GM23338 (cell line): ENCODE data around the gene GLP1R.

Experiments used
- CREB1 ChIP-seq: fragments of 250-450 bp; sonication (Bioruptor Pico); IDR thresholded peaks from 2 replicates; pipeline ENCODE4 v1.5.0; 2020; ENCODE audit warnings: low read depth, mild to moderate bottlenecking, moderate library complexity
- EZH2 ChIP-seq: fragments of 200-600 bp; sonication (generic); IDR thresholded peaks from one replicate; pipeline ENCODE4 v1.8.0; 2017; ENCODE audit warnings: antibody characterized with exemption, mild to moderate bottlenecking, low read depth; ENCODE audit not compliant: unreplicated experiment
- EZH2phosphoT487 ChIP-seq: fragments of 200-600 bp; sonication (generic); IDR thresholded peaks from one replicate; pipeline ENCODE4 v1.8.1; 2018; ENCODE audit warnings: antibody characterized with exemption; ENCODE audit not compliant: unreplicated experiment
- JUNB ChIP-seq: IDR thresholded peaks from one replicate; pipeline ENCODE4 v1.6.1; 2016; ENCODE audit warnings: antibody characterized with exemption; ENCODE audit not compliant: unreplicated experiment
- NANOG ChIP-seq: IDR thresholded peaks from 2 replicates; pipeline ENCODE4 v1.6.1; 2016; ENCODE audit warnings: antibody characterized with exemption, borderline replicate concordance
- POLR2AphosphoS5 ChIP-seq: IDR thresholded peaks from 2 replicates; pipeline ENCODE4 v1.6.1; 2016; ENCODE audit warnings: antibody characterized with exemption, low read depth
- STAT1 ChIP-seq: IDR thresholded peaks from one replicate; pipeline ENCODE4 v1.6.1; 2016; ENCODE audit warnings: antibody characterized with exemption; ENCODE audit not compliant: unreplicated experiment
- ZNF114 ChIP-seq: fragments of 250-450 bp; sonication (Bioruptor Pico); IDR thresholded peaks from 2 replicates; pipeline ENCODE4 v1.5.0; 2020; ENCODE audit warnings: mild to moderate bottlenecking, moderate library complexity
- ZNF331 ChIP-seq: fragments of 250-450 bp; sonication (Bioruptor Pico); IDR thresholded peaks from 2 replicates; pipeline ENCODE4 v1.5.0; 2020; ENCODE audit warnings: low read depth, mild to moderate bottlenecking, moderate library complexity
- TF ChIP-seq, protein P1 (sequence below), 2 experiments: fragments of 200-600 bp in 1 of 2; sonication (generic) in 1 of 2; conservative IDR thresholded peaks; 2 replicates each; pipeline versions ENCODE4 v1.5.1 to v1.6.1; 2016 to 2017; ENCODE audit warnings: antibody characterized with exemption in 2 of 2, low read depth in 2 of 2, mild to moderate bottlenecking in 2 of 2, moderate library complexity in 1 of 2
- TF ChIP-seq, protein P2 (sequence below): IDR thresholded peaks from one replicate; pipeline ENCODE4 v1.6.1; 2018; ENCODE audit warnings: antibody characterized with exemption; ENCODE audit not compliant: unreplicated experiment
- TF ChIP-seq, protein P3 (sequence below): IDR thresholded peaks from 2 replicates; pipeline ENCODE4 v1.6.1; 2016; ENCODE audit warnings: antibody characterized with exemption
- TF ChIP-seq, protein P4 (sequence below): fragments of 250-450 bp; sonication (Bioruptor Pico); IDR thresholded peaks from 2 replicates; pipeline ENCODE4 v1.5.0; 2020; ENCODE audit warnings: mild to moderate bottlenecking, moderate library complexity

DNA sequence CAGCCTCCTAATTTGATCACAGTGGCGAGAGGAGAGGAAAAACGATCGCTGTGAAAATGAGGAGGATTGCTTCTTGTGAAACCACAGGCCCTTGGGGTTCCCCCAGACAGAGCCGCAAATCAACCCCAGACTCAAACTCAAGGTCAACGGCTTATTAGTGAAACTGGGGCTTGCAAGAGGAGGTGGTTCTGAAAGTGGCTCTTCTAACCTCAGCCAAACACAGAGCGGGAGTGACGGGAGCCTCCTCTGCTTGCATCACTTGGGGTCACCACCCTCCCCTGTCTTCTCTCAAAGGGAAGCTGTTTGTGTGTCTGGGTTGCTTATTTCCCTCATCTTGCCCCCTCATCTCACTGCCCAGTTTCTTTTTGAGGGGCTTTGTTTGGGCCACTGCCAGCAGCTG is 37.7 kb downstream of the GLP1R start:
- TF ChIP-seq, protein P1, sequence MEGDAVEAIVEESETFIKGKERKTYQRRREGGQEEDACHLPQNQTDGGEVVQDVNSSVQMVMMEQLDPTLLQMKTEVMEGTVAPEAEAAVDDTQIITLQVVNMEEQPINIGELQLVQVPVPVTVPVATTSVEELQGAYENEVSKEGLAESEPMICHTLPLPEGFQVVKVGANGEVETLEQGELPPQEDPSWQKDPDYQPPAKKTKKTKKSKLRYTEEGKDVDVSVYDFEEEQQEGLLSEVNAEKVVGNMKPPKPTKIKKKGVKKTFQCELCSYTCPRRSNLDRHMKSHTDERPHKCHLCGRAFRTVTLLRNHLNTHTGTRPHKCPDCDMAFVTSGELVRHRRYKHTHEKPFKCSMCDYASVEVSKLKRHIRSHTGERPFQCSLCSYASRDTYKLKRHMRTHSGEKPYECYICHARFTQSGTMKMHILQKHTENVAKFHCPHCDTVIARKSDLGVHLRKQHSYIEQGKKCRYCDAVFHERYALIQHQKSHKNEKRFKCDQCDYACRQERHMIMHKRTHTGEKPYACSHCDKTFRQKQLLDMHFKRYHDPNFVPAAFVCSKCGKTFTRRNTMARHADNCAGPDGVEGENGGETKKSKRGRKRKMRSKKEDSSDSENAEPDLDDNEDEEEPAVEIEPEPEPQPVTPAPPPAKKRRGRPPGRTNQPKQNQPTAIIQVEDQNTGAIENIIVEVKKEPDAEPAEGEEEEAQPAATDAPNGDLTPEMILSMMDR (conservative IDR thresholded peaks at IDR 0.05; ENCODE audit: low read depth in 2 of 2): no peak
- no peak for TF ChIP-seq EZH2phosphoT487
- TF ChIP-seq POLR2AphosphoS5: no peak
- no peak for TF ChIP-seq EZH2
- TF ChIP-seq, protein P2, sequence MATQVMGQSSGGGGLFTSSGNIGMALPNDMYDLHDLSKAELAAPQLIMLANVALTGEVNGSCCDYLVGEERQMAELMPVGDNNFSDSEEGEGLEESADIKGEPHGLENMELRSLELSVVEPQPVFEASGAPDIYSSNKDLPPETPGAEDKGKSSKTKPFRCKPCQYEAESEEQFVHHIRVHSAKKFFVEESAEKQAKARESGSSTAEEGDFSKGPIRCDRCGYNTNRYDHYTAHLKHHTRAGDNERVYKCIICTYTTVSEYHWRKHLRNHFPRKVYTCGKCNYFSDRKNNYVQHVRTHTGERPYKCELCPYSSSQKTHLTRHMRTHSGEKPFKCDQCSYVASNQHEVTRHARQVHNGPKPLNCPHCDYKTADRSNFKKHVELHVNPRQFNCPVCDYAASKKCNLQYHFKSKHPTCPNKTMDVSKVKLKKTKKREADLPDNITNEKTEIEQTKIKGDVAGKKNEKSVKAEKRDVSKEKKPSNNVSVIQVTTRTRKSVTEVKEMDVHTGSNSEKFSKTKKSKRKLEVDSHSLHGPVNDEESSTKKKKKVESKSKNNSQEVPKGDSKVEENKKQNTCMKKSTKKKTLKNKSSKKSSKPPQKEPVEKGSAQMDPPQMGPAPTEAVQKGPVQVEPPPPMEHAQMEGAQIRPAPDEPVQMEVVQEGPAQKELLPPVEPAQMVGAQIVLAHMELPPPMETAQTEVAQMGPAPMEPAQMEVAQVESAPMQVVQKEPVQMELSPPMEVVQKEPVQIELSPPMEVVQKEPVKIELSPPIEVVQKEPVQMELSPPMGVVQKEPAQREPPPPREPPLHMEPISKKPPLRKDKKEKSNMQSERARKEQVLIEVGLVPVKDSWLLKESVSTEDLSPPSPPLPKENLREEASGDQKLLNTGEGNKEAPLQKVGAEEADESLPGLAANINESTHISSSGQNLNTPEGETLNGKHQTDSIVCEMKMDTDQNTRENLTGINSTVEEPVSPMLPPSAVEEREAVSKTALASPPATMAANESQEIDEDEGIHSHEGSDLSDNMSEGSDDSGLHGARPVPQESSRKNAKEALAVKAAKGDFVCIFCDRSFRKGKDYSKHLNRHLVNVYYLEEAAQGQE: no peak
- TF ChIP-seq, protein P3, sequence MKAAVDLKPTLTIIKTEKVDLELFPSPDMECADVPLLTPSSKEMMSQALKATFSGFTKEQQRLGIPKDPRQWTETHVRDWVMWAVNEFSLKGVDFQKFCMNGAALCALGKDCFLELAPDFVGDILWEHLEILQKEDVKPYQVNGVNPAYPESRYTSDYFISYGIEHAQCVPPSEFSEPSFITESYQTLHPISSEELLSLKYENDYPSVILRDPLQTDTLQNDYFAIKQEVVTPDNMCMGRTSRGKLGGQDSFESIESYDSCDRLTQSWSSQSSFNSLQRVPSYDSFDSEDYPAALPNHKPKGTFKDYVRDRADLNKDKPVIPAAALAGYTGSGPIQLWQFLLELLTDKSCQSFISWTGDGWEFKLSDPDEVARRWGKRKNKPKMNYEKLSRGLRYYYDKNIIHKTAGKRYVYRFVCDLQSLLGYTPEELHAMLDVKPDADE: no peak
- no peak for TF ChIP-seq JUNB
- no peak for TF ChIP-seq NANOG
- no peak for TF ChIP-seq CREB1
- no peak for TF ChIP-seq ZNF114 (CRISPR knock-in tag)
- TF ChIP-seq ZNF331 (CRISPR knock-in tag): no peak
- TF ChIP-seq, protein P4, sequence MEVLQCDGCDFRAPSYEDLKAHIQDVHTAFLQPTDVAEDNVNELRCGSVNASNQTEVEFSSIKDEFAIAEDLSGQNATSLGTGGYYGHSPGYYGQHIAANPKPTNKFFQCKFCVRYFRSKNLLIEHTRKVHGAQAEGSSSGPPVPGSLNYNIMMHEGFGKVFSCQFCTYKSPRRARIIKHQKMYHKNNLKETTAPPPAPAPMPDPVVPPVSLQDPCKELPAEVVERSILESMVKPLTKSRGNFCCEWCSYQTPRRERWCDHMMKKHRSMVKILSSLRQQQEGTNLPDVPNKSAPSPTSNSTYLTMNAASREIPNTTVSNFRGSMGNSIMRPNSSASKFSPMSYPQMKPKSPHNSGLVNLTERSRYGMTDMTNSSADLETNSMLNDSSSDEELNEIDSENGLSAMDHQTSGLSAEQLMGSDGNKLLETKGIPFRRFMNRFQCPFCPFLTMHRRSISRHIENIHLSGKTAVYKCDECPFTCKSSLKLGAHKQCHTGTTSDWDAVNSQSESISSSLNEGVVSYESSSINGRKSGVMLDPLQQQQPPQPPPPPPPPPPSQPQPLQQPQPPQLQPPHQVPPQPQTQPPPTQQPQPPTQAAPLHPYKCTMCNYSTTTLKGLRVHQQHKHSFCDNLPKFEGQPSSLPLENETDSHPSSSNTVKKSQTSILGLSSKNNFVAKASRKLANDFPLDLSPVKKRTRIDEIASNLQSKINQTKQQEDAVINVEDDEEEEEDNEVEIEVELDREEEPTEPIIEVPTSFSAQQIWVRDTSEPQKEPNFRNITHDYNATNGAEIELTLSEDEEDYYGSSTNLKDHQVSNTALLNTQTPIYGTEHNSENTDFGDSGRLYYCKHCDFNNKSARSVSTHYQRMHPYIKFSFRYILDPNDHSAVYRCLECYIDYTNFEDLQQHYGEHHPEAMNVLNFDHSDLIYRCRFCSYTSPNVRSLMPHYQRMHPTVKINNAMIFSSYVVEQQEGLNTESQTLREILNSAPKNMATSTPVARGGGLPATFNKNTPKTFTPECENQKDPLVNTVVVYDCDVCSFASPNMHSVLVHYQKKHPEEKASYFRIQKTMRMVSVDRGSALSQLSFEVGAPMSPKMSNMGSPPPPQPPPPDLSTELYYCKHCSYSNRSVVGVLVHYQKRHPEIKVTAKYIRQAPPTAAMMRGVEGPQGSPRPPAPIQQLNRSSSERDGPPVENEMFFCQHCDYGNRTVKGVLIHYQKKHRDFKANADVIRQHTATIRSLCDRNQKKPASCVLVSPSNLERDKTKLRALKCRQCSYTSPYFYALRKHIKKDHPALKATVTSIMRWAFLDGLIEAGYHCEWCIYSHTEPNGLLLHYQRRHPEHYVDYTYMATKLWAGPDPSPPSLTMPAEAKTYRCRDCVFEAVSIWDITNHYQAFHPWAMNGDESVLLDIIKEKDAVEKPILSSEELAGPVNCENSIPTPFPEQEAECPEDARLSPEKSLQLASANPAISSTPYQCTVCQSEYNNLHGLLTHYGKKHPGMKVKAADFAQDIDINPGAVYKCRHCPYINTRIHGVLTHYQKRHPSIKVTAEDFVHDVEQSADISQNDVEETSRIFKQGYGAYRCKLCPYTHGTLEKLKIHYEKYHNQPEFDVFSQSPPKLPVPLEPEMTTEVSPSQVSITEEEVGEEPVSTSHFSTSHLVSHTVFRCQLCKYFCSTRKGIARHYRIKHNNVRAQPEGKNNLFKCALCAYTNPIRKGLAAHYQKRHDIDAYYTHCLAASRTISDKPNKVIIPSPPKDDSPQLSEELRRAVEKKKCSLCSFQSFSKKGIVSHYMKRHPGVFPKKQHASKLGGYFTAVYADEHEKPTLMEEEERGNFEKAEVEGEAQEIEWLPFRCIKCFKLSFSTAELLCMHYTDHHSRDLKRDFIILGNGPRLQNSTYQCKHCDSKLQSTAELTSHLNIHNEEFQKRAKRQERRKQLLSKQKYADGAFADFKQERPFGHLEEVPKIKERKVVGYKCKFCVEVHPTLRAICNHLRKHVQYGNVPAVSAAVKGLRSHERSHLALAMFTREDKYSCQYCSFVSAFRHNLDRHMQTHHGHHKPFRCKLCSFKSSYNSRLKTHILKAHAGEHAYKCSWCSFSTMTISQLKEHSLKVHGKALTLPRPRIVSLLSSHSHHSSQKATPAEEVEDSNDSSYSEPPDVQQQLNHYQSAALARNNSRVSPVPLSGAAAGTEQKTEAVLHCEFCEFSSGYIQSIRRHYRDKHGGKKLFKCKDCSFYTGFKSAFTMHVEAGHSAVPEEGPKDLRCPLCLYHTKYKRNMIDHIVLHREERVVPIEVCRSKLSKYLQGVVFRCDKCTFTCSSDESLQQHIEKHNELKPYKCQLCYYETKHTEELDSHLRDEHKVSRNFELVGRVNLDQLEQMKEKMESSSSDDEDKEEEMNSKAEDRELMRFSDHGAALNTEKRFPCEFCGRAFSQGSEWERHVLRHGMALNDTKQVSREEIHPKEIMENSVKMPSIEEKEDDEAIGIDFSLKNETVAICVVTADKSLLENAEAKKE (CRISPR knock-in tag): no peak
- TF ChIP-seq STAT1: no peak
